HG02943 (cell line): ENCODE data around the gene ASB3.
"Not testable (repeated sequence)": the region's sequence is repeated elsewhere in the genome, so short reads cannot be mapped to it uniquely, and the experiment has no call there.

Source experiments
- ATAC-seq: cut with Tn5 transposase; IDR thresholded peaks from one replicate; pipeline ENCODE4 v1.9.1; 2021; ENCODE audit warnings: mild to moderate bottlenecking, low read depth, moderate library complexity; ENCODE audit not compliant: unreplicated experiment

The ASB3 gene

DNA sequence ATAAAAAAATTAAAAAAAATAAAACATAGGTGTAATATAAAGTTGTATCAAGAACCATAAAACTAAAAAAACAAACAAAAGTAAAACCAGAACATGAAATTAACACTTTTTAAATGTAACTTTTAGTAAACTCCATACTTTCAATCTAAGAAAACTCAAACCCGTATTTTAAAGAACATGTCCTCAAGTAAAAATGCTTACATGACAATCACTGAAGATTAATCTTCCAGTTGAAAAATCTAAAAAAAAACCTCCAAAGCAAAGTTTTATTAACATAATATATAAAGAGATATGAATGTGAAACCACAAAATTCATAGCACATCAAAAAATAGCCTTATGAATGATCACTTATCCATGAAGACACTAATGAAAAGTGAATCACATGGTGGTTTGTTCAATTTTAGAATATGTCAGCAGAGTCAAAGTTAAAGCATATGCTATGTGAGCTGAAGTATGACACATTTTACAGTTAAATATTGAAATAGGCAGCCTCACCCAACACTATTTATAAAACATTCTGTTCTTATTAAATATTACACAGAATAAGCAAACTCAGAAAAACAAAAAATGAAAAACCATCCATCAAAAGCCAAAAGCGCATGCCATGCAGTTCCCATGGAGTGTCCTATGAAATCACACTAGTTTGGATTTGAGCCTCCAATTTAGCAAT is 42.2 kb downstream of the ASB3 start:
- no peak for ATAC-seq

DNA sequence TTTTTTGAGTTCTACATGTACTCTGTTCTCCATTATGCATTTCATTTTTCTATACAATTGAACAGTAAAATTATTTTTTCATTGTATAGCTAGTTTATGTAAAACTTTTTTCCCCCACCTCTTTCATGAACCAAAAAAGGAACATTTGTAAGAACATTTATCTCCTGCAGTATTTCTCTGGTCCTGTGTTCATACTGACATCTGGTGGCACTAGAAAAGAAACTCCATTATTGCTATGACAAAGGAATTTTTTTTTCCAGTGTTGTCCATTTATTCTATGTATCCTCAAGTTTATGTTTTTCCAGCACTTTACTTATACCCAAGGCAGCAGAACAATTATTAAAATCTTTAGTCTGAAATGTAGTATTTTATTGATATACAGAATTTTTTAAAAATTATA is 46.6 kb downstream of the ASB3 start:
- no peak for ATAC-seq

DNA sequence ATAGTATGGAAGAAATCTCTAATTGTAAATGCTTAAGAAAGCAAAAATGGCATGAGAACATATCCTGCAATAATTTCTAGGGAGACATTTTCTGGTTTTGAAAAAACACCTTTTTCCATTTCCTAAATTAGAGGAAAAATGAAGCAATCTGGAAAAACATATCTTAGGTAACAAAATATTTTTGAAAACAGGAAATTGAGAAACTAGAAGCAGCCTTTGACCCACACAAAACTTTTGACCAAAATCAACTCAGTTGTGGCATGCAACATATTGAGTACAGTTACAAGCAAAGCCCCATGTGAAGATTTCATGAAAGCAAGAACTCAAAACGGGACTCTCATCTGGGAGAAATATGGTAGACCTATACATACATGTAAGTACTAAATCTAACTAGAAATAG is 47.7 kb downstream of the ASB3 start:
- ATAC-seq, result no peak

DNA sequence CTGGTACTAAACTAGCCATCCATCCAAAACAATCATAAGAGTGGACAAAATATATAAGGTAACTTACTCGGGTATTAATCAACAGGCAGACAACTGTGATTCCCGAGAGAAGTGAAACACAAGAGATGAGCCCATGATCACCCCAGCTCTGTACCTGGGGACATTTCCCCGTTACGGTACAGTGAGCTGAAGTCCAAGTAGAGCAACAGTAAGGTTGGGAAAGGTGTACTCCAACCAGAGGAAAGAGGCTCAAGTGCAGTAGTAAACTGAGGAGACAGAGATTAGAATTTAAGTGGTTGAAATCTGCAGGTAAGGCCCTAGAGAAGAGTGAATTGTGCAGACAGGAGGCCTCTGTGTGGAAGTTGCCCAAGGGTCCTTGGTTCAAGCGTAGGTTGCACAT is 49.7 kb downstream of the ASB3 start:
- no peak for ATAC-seq

DNA sequence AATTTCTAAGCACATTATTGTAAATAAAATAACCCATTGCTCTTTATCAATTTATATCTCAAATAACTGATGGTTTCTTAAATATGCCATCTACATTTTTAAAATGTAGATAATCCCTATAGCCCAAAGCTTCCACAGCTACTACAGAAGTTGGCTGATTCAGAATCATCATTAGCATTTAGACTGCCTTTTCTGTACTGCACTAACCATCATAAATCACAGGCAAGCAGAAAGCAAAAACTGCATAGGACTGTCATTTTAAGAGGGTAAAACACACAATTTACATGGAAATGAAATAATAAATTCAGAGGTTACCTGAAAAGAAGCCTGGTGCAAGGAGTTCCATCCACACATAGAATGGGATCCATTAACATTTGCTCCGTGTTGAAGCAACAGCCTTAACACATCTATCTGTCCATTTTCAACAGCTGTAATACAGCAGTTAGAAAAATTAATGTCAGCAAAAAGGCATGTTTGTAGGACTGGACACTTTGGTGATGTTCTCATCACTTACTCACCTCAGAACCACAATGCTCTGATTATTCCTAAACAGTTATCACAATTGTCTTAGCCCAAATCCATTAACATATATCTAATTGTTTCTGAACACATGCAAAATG is 57.5 kb downstream of the ASB3 start:
- no peak for ATAC-seq

DNA sequence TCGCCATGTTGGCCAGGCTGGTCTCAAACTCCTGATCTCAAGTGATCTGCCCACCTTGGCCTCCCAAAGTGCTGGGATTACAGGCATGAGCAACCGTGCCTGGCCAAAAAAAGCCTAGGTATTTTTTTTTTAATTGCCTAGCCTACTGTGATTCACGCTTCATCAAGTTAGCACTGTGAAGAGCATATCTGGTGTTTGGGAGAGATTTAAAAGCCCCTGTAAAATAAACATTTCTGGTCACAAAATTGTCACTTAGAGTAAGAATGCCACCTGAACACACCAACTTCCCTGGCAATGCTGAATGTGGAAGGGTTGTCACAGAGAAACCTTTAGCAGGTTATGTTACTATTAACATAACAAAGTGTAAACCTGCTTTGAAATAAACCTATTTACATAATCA is 58.8 kb downstream of the ASB3 start:
- no peak for ATAC-seq

DNA sequence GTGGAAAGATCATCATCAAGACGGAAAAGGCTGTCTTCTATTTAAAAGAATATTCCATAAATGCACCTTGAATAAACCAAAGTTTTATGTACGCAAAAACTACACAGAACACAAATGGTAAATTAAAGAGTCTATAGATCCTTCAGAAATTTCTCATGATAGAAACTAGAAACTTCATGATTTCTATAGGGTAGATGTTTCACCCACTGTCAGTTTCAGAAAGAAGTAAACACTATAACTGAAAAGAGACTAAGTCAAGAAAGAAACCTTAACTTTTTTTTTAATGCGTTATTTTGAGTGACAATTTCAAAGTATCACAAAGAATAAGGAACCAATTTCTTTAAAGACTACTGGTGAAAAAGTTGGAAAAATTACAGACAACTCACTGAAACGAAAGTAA is 61.1 kb downstream of the ASB3 start:
- ATAC-seq, result no peak

DNA sequence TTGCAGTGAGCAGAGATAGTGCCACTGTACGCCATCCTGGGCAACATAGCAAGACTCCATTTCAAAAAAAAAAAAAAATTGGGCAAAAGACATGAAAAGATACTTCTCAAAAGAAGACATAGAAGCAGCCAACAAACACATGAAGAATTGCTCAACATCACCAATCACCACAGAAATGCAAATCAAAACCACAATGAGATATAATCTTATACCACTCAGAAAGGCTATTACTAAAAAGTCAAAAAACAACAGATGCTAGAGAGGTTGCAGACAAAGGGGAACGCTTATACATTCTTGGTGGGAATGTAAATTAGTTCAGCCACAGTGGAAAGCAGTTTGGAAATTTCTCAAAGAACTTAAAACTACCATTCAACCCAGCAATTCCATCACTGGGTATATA is 62.2 kb downstream of the ASB3 start:
- ATAC-seq, result no peak

DNA sequence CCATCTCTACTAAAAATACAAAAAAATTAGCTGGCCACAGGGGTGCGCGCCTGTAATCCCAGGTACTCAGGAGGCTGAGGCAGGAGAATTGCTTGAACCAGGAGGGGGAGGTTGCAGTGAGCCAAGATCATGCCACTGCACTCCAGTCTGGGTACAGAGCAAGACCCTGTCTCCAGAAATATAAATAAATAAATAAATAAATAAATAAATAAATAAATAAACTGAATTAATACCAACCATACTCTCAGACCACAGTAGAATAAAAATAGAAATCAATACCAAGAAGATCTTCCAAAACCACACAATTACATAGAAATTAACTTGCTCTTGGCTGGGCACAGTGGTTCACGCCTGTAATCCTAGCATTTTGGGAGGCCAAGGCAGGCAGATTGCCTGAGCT is 65.8 kb downstream of the ASB3 start:
- not testable (repeated sequence) for ATAC-seq

DNA sequence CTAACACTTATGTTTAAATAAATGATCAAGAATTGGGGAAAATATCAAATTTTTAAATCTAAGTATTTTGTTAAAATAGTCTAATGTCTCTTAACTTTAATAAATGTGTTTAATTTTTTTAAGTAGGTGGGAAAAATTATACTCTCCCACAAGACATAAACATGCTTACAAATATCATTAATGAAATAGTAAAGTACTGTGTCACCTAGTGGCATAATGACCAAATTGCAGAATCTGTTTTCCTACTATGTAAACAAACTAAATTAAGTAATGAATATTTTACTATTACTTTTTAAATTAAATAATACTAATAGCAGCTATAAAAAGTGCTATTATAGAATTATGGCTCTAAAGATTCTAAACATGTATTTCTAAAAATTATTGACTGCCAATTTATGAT is 71.2 kb downstream of the ASB3 start:
- no peak for ATAC-seq

DNA sequence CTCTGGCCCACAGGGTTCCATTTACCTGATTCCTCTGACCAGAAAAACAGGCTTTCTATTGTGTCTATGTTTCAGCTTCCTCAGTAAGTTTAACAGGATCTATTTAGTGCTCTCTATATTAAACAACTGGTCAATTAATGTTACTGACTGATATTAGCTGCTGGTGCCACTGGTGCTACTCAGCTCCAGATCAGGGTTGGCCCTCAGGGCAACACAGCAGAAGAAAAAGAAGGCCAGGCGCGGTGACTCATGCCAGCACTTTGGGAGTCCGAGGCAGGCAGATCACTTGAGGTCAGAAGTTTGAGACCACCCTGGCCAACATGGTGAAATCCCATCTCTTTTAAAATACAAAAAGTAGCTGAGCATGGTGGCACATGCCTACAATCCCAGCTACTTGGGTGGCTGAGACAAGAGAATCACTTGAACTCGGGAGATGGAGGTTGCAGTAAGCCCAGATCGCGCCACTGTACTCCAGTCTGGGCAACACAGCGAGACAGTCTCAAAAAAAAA is 75.4 kb downstream of the ASB3 start:
- no peak for ATAC-seq

DNA sequence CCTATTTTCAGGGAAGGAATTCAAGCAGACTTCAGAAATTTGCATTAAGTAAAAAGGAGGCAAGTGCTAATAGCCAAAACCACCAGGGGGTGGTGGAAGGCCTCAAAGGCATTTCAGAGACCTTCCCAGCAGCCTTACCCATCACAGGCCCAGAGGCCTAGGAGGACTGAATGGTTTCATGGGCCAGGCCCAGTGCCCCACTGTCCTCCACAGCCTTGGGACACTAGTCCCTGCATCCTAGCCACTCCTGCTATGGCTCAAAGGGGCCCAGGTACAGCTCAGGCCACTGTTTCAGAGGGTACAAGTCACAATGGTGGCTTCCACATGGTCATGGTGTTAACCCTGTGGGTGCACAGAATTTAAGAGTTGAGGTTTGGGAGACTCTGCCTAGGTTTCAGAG is 77.8 kb downstream of the ASB3 start:
- ATAC-seq, result no peak

DNA sequence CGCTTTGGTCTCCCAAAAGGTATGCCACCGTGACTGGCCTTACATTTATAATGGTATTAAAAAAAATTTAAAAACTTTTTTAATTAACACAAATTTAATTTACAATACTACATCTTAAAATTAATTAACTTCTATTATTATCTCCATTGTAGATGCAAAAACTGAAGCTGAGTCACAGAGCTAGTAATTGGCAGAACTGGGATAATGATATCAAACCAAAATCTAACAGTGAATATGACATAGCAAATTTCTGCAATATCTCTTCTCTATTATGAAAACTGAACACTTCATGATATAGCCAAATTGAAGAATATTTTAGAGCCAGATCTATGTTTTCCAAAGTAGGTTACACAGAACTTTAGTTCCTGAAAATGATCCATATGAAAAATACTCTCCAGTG is 85.5 kb downstream of the ASB3 start:
- ATAC-seq, result no peak

DNA sequence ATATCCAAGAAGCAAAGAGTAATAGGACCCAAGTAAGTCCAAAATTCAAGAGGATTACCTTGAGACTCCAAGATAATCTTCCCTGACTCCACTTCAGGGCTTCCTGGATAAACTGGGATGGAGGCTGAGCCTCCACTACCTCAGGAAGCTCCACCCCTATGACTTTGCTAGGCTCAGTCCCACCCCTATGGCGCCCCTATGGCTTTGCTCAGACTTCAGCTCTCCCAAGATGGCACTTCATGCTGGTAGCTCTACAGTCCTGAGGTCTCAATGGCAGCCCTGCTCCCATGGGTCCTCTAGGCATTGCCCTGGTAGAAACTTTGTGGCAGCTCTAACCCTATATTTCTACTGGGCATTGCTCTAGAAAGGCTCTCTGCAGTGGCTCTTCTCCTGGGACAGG is 89.1 kb downstream of the ASB3 start:
- no peak for ATAC-seq

DNA sequence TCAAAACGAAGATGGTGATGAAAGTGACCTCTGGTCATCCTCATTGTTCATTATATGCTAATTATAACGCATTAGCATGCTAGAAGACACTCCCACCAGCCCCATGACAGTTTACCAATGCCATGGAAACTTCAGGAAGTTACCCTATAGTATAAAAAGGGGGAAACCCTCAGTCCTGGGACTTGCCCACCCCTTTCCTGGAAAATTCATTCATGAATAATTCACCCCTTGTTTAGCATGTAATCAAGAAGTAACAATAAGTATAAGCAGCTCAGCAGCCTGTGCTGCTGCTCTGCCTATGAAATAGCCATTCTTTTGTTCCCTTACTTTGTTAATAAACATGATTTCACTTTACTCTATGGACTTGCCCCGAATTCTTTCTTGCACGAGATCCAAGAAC is 89.7 kb downstream of the ASB3 start:
- no peak for ATAC-seq

DNA sequence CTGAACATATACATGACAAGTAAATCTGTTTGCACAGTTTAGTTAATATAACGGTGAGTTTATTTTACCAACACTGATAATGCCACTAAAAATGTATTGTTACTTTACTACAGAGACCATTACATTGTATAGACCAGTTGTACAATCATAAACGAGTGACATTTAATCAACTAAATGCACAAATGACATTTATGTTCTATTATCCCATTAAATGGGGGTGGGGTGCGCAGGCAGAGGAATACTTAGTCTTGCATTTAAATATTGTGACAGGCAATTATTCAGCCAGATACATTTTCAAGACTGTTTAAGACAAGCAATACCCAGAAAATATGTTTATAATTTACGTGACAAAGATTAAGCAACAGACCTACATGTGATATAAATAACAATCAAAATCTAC is 91.2 kb downstream of the ASB3 start:
- ATAC-seq, result no peak

DNA sequence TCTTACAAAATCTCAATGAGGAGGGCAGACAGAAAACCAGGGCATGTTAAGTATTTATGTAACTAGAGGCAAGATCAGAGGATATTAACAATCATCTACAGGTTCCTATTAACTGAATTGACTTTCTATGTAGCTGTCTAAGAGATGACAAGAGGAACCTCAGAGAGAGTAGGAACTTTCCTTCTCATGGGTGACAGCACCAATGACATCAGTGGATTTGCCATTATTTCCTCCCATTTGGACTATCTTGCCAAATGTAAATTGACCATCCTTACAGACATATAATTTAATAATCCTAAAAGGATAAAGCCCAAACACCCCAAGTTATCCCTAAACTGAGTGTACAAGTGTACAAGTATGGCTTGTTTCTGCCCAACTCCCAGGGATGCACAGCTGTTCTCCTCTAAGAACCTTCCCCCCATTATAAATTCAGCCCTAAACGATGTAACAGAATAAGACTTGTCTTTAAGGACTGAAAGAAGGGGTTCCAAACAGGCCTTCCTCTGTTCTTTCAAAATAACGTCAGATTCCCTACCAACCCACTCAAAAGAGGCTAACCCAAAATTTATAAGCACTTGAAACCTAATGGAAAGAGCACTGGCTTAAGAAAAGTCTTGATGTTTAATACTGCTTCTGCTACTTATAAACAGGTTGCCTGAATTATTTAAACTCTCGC is 92.5 kb downstream of the ASB3 start:
- ATAC-seq, result no peak

DNA sequence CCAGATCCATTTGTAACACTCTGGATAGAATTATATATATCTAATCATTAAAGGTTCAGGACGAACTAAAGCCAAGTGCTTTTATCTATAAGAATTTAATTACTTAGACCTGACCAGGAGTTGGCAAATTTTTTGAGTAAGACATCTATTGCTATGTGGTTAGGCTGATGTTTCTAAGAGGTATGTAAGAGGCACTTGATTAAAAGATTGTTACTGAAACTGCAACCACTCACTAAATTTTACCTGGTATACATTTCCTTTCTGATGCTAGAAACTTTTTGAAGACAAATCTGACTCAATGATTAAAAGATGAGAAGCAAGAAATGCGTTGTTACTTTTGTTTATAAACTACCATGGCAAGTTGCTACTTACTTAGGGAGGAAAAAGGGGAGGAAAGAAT is 95.9 kb downstream of the ASB3 start:
- ATAC-seq, result no peak

DNA sequence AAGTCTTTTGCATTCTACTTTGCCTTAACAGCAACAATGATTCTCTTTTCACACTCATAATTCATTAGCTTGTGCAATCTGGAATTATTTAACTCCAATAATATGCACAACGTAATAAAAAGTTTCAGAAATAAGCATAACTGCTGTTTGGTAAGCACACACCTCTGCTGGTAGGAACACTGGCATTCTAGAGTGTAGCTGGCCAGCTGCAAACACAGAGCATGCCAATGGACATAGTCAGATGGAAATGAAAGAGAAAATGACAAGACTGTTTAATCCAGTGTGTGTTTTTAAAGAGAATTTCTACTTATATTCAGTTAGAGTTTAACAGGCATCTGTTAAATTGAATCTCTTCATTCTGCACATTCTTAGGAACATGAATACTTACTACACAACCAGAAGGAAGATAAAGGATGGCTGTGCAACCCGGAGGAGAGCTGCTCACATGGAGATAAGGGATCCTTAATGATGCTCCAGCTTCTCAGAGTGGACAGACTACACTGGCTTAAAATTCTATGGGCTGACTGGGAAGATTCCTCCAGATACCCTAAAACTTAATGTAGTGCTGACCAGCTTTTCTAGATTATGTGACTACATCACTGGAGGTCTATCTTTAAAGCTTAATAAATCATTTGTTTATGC is 113.8 kb downstream of the ASB3 start:
- ATAC-seq, result no peak

DNA sequence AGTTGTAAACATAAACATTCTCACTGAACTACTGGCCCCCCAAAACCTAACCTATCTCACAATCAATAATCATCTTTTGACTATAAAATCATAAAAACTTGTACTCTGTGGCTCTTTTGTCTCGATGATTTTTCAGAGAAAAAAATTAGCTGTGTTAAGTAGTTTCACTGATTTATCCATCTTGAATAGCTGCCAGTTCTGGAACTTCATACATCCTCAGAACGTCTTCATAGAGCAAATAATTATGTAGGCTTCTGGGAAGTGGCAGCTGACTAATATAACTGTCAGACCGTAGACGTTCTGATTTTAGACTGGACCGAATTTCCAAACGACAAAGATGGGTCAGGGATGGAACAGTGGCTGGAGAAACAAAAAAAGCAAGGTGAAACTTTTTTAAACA is 116.4 kb downstream of the ASB3 start:
- no peak for ATAC-seq

DNA sequence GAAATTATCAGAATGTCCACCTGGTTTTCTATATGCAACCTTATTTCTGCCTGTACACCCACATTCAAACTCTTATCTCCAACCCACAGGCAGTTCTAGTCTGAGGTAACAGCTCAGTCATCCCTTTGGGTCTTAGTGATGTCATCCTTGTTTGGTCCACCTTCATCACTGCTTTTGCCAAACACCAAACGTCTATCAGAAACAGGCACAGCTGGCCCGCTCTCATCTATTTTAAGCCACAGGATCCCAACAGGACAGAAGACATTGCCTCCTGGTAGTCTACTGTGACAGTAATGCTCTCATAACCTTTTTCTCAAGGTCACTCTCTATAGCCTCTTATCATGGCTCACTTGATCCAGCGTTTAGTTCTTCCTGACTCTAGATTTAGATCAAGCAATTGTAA is 118.1 kb downstream of the ASB3 start:
- no peak for ATAC-seq
